Liver (tissue), 9 donors: Measurements from ENCODE around the gene AP5Z1. TPM values are rescaled to one million over a fixed set of nuclear protein-coding genes. Genes with fewer than 3 reads are reported as not detected.

Experiments
- DNase-seq: peaks from one replicate; pipeline ENCODE4 v3.0.0-alpha.2; 2017; ENCODE audit warnings: low spot score
- H3K27ac ChIP-seq, 2 donors: one replicate each; pipeline ENCODE4 v1.7.0; 2013; ENCODE audit warnings: inconsistent platforms in 2 of 2, low read length in 2 of 2, control low read depth in 1 of 2, low read depth in 1 of 2, mild to moderate bottlenecking in 1 of 2
- H3K27me3 ChIP-seq, 4 donors: one replicate each; pipeline versions ENCODE4 v1.6.1 to v1.7.0; 2013; ENCODE audit warnings: low read length in 3 of 4, inconsistent platforms in 1 of 4, mild to moderate bottlenecking in 1 of 4, moderate library complexity in 1 of 4; ENCODE audit not compliant: control insufficient read depth in 4 of 4, insufficient read depth in 4 of 4
- H3K36me3 ChIP-seq, 4 donors: one replicate each; pipeline versions ENCODE4 v1.6.1 to v1.7.0; 2013; ENCODE audit warnings: low read length in 3 of 4, mild to moderate bottlenecking in 3 of 4, low read depth in 1 of 4, moderate library complexity in 1 of 4; ENCODE audit not compliant: control insufficient read depth in 4 of 4, insufficient read depth in 3 of 4
- H3K4me1 ChIP-seq, 4 donors: one replicate each; pipeline versions ENCODE4 v1.6.1 to v1.7.0; 2013; ENCODE audit warnings: low read length in 3 of 4, mild to moderate bottlenecking in 3 of 4, moderate library complexity in 1 of 4; ENCODE audit not compliant: control insufficient read depth in 4 of 4, insufficient read depth in 4 of 4
- H3K4me3 ChIP-seq, 3 donors: one replicate each; pipeline versions ENCODE4 v1.6.1 to v1.7.0; 2013; ENCODE audit warnings: low read length in 3 of 3, control low read depth in 1 of 3, low read depth in 1 of 3, mild to moderate bottlenecking in 1 of 3
- H3K9ac ChIP-seq, 2 donors: one replicate each; pipeline ENCODE4 v1.7.0; 2013; ENCODE audit warnings: low read length in 2 of 2, mild to moderate bottlenecking in 2 of 2, moderate library complexity in 2 of 2, control low read depth in 1 of 2, low read depth in 1 of 2
- H3K9me3 ChIP-seq, 4 donors: one replicate each; pipeline versions ENCODE4 v1.6.1 to v1.7.0; 2013; ENCODE audit warnings: low read length in 3 of 4; ENCODE audit not compliant: control insufficient read depth in 4 of 4
- EGR1 ChIP-seq, 2 donors: IDR thresholded peaks; 2 replicates each; pipeline ENCODE4 v1.6.1; 2016 to 2018; ENCODE audit warnings: antibody characterized with exemption in 2 of 2, low read depth in 2 of 2
- FOXA1 ChIP-seq: IDR thresholded peaks from 2 replicates; pipeline ENCODE4 v1.6.1; 2016; ENCODE audit warnings: antibody characterized with exemption
- FOXA2 ChIP-seq: IDR thresholded peaks from 2 replicates; pipeline ENCODE4 v1.6.1; 2016; ENCODE audit warnings: antibody characterized with exemption
- GABPA ChIP-seq, 2 donors: IDR thresholded peaks in 1 of 2; conservative IDR thresholded peaks in 1 of 2; 2 replicates each; pipeline ENCODE4 v1.6.1; 2016; ENCODE audit warnings: antibody characterized with exemption in 2 of 2, mild to moderate bottlenecking in 1 of 2, moderate library complexity in 1 of 2
- HNF4A ChIP-seq, 2 donors: conservative IDR thresholded peaks; 2 replicates each; pipeline ENCODE4 v1.6.1; 2016; ENCODE audit warnings: antibody characterized with exemption in 2 of 2, mild to moderate bottlenecking in 2 of 2
- HNF4G ChIP-seq: IDR thresholded peaks from 2 replicates; pipeline ENCODE4 v1.6.1; 2016; ENCODE audit warnings: antibody characterized with exemption
- JUND ChIP-seq, 2 donors: IDR thresholded peaks; 2 replicates each; pipeline ENCODE4 v1.6.1; 2016; ENCODE audit warnings: antibody characterized with exemption in 2 of 2
- NR2F2 ChIP-seq: IDR thresholded peaks from 2 replicates; pipeline ENCODE4 v1.6.1; 2016; ENCODE audit warnings: antibody characterized with exemption
- RXRA ChIP-seq, 2 donors: IDR thresholded peaks; 2 replicates each; pipeline ENCODE4 v1.6.1; 2017 to 2018; ENCODE audit warnings: antibody characterized with exemption in 2 of 2, mild to moderate bottlenecking in 1 of 2
- SP1 ChIP-seq: IDR thresholded peaks from 2 replicates; pipeline ENCODE4 v1.6.1; 2018; ENCODE audit warnings: antibody characterized with exemption, mild to moderate bottlenecking
- TAF1 ChIP-seq: conservative IDR thresholded peaks from 2 replicates; pipeline ENCODE4 v1.6.1; 2016; ENCODE audit warnings: antibody characterized with exemption, mild to moderate bottlenecking
- YY1 ChIP-seq: IDR thresholded peaks from 2 replicates; pipeline ENCODE4 v1.6.1; 2016; ENCODE audit warnings: antibody characterized with exemption, mild to moderate bottlenecking
- WGBS: extraction: QIAGEN DNeasy Blood & Tissue Kit; methylation state at CpG from one replicate; pipeline ENCODE4 v1.1.7; 2013; 5-methylcytosine and 5-hydroxymethylcytosine counted together
- polyA plus RNA-seq, 2 donors: library from polyadenylated mRNA; stranded (reverse) in 1 of 2; unstranded in 1 of 2; fragments of 200-250 nt in 1 of 2; fragments of >200 nt in 1 of 2; fragmentation: Nextera tagmentation in 1 of 2; extraction: Ambion mirVana in 1 of 2; gene quantifications; one replicate each; pipeline versions ENCODE4 v1.2.1 to v1.2.3, GENCODE V29; 2013 to 2015
- total RNA-seq, 2 donors: library from RNA; depleted of rRNA; stranded (reverse); fragments of >200 nt; gene quantifications; one replicate each; pipeline ENCODE4 v1.2.3, GENCODE V29; 2014
- TF ChIP-seq, protein P1 (sequence below): IDR thresholded peaks from 2 replicates; pipeline ENCODE4 v1.6.1; 2016; ENCODE audit warnings: antibody characterized with exemption
- TF ChIP-seq, protein P2 (sequence below): IDR thresholded peaks from 2 replicates; pipeline ENCODE4 v1.6.1; 2016; ENCODE audit warnings: antibody characterized with exemption
- TF ChIP-seq, protein P3 (sequence below): IDR thresholded peaks from 2 replicates; pipeline ENCODE4 v1.6.1; 2016; ENCODE audit warnings: antibody characterized with exemption
- TF ChIP-seq, protein P4 (sequence below): IDR thresholded peaks from 2 replicates; pipeline ENCODE4 v1.6.1; 2016; ENCODE audit warnings: antibody characterized with exemption, mild to moderate bottlenecking
- donor health status: healthy.
- donor health status: healthy.
- donor health status: healthy.
- donor health status: healthy.
- donor health status: healthy.

Gene AP5Z1
- total and polyA plus RNA-seq, 4 donors: 10.2 to 16.0 (median 14.2) TPM

DNA sequence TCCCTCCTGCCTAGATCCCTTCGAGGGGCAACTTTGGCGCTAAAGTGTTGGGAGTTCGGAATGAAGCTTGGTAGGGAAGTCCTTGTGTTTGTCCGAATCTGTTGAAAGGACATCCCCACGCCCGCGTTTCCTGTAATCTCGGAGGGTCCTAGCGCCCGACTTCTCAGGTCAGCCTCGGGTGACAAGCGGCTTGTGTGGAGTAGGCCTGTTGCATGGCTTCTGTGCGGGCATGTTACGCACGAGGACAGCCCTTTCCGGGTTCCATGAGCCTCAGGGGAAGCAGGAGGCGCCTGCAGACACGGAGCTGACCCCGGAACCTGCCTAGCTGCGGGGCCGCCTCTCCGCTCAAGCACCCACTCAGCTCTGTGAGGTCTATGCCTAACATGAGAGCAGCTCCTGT is 28.4 kb upstream of the AP5Z1 start:
- H3K9me3 ChIP-seq: no peaks in the 10 kb centered on the region
- 83% methylated on average over 22 of the region's 22 CpGs for WGBS

DNA sequence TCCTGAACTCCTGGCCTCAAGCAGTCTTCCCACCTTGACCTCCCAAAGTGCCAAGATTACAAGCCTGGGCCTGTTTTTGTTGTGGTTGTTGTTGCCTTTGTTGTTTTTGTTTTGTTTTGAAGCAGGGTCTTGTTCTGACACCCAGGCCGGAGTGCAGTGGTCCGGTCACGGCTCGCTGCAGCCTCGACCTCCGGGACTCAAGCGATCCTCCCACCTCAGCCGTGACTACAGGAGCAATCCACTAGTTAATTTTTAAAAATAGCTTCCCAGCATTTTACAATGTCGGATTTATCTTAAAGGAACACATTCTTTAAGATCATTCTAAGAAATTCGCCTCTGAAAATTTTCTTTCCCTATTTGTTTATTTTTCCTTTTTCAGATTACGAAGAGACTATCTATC is 27.7 kb upstream of the AP5Z1 start:
- H3K4me1 ChIP-seq: peaks cover 8 to 25% (median 16%) of the 10 kb centered on the region in 4 donors
- no peaks in the 10 kb centered on the region for H3K9me3 ChIP-seq
- H3K9ac ChIP-seq: no peak overlapping the region
- peak overlapping the region; percentile 14 to 35 for H3K27ac ChIP-seq
- WGBS: 77% methylated on average over 11 of the region's 11 CpGs
- H3K36me3 ChIP-seq: peaks cover 0 to 8% (median under 1%) of the 10 kb centered on the region in 4 donors
- no peak for DNase-seq
- no peaks in the 10 kb centered on the region for H3K27me3 ChIP-seq
- no peak overlapping the region for H3K4me3 ChIP-seq
- TF ChIP-seq RXRA (IDR thresholded peaks at IDR 0.05) (no peak), EGR1 (IDR thresholded peaks at IDR 0.05; ENCODE audit: low read depth in 2 of 2) (no peak)

More for the DNA sequence above, 28.4 kb upstream of the AP5Z1 start:
- TF ChIP-seq, protein P1, sequence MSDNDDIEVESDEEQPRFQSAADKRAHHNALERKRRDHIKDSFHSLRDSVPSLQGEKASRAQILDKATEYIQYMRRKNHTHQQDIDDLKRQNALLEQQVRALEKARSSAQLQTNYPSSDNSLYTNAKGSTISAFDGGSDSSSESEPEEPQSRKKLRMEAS: no peak
- no peak for TF ChIP-seq GABPA (IDR thresholded peaks at IDR 0.05 in 1 of 2, conservative IDR thresholded peaks at IDR 0.05 in 1 of 2)
- no peak for TF ChIP-seq FOXA2
- TF ChIP-seq HNF4G: no peak
- Histone ChIP-seq H3K4me1 (peaks cover 8 to 25% (median 16%) of the 10 kb centered on the region in 4 donors), H3K36me3 (peaks cover 0 to 8% (median 4%) of the 10 kb centered on the region in 4 donors), H3K27me3 (no peaks in the 10 kb centered on the region), H3K27ac (peak overlapping the region; percentile 84 to 93), H3K4me3 (no peak overlapping the region), H3K9ac (no peak overlapping the region)
- no peak for DNase-seq

DNA sequence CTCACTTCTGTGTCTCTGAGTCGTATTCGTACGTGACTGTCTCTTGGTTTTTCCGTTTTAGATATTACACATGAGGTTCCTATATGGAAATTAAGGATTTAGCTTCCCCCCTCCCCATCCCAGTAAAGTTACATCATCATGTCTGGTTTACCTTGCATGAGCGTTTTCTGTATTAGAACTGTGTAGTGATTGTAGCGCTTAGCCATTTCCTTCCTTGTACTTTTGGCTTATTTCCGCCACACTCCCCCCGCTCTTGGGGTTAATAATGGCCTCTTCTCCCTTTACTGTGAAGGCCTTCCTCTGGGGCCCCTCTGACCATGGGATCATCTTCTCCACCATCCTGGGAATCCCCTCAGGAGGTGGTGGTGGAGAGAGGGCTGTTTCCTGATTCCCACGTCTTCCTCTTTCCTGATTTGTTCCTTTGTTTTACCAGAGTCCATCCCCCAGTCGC is 27.2 kb upstream of the AP5Z1 start:
- H3K27me3 ChIP-seq: no peaks in the 10 kb centered on the region
- H3K9ac ChIP-seq: no peak overlapping the region
- peak overlapping the region in 1 of 2 donors; percentile 35 for H3K27ac ChIP-seq
- H3K36me3 ChIP-seq: peaks cover 0 to 8% (median 0%) of the 10 kb centered on the region in 4 donors
- H3K4me1 ChIP-seq: peaks cover 8 to 25% (median 16%) of the 10 kb centered on the region in 4 donors
- no peak overlapping the region for H3K4me3 ChIP-seq
- H3K9me3 ChIP-seq: no peaks in the 10 kb centered on the region
- WGBS: 83% methylated on average over 10 of the region's 10 CpGs
- DNase-seq: no peak
- no peak for TF ChIP-seq HNF4G
- TF ChIP-seq NR2F2: peak; percentile 43

DNA sequence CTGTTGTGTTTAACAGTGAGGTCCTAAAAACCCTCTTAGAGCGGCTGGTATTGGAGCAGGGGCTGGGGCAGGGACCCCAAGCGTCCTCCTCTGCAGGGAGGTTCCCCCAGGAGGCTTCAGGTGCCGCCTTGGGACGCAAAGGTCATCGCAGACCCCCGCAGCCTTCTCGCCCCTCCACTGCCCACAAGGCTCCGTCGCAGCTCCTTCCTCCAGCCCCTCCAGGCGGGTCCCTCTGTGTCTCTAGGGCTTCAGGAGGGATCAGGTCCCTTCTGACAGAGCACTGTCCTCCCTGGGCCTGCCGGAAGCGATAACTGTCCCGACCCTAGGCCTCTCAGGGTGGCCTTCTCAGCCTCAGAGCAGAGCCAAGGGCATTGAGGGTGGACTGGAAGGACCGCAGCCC is 26.1 kb upstream of the AP5Z1 start:
- Histone ChIP-seq H3K4me1 (peaks cover 6 to 20% (median 13%) of the 10 kb centered on the region in 4 donors), H3K9ac (no peak overlapping the region), H3K27me3 (no peaks in the 10 kb centered on the region), H3K36me3 (peaks cover 0 to 10% (median under 1%) of the 10 kb centered on the region in 4 donors), H3K4me3 (no peak overlapping the region), H3K27ac (no peak overlapping the region), H3K9me3 (no peaks in the 10 kb centered on the region)
- WGBS: 97% methylated on average over 14 of the region's 14 CpGs
- no peak for DNase-seq
- TF ChIP-seq SP1: no peak
- TF ChIP-seq HNF4A (conservative IDR thresholded peaks at IDR 0.05): no peak
- TF ChIP-seq, protein P2, sequence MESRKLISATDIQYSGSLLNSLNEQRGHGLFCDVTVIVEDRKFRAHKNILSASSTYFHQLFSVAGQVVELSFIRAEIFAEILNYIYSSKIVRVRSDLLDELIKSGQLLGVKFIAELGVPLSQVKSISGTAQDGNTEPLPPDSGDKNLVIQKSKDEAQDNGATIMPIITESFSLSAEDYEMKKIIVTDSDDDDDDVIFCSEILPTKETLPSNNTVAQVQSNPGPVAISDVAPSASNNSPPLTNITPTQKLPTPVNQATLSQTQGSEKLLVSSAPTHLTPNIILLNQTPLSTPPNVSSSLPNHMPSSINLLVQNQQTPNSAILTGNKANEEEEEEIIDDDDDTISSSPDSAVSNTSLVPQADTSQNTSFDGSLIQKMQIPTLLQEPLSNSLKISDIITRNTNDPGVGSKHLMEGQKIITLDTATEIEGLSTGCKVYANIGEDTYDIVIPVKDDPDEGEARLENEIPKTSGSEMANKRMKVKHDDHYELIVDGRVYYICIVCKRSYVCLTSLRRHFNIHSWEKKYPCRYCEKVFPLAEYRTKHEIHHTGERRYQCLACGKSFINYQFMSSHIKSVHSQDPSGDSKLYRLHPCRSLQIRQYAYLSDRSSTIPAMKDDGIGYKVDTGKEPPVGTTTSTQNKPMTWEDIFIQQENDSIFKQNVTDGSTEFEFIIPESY: no peak
- TF ChIP-seq FOXA1: no peak
- no peak for TF ChIP-seq JUND (IDR thresholded peaks at IDR 0.05)
- TF ChIP-seq YY1: no peak
- no peak for TF ChIP-seq TAF1
- TF ChIP-seq, protein P3, sequence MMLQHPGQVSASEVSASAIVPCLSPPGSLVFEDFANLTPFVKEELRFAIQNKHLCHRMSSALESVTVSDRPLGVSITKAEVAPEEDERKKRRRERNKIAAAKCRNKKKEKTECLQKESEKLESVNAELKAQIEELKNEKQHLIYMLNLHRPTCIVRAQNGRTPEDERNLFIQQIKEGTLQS: no peak
- TF ChIP-seq, protein P4, sequence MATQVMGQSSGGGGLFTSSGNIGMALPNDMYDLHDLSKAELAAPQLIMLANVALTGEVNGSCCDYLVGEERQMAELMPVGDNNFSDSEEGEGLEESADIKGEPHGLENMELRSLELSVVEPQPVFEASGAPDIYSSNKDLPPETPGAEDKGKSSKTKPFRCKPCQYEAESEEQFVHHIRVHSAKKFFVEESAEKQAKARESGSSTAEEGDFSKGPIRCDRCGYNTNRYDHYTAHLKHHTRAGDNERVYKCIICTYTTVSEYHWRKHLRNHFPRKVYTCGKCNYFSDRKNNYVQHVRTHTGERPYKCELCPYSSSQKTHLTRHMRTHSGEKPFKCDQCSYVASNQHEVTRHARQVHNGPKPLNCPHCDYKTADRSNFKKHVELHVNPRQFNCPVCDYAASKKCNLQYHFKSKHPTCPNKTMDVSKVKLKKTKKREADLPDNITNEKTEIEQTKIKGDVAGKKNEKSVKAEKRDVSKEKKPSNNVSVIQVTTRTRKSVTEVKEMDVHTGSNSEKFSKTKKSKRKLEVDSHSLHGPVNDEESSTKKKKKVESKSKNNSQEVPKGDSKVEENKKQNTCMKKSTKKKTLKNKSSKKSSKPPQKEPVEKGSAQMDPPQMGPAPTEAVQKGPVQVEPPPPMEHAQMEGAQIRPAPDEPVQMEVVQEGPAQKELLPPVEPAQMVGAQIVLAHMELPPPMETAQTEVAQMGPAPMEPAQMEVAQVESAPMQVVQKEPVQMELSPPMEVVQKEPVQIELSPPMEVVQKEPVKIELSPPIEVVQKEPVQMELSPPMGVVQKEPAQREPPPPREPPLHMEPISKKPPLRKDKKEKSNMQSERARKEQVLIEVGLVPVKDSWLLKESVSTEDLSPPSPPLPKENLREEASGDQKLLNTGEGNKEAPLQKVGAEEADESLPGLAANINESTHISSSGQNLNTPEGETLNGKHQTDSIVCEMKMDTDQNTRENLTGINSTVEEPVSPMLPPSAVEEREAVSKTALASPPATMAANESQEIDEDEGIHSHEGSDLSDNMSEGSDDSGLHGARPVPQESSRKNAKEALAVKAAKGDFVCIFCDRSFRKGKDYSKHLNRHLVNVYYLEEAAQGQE: no peak
- TF ChIP-seq GABPA (IDR thresholded peaks at IDR 0.05 in 1 of 2, conservative IDR thresholded peaks at IDR 0.05 in 1 of 2): no peak
